SK-N-SH (cell line): ENCODE results near the gene SLC1A3. TPM values are rescaled to one million over a fixed set of nuclear protein-coding genes. Genes with fewer than 3 reads are reported as not detected.

Experiments
- CTCF ChIA-PET: fragments of 300-600, 350-600 bp; formaldehyde crosslinking; extraction: SDS; loops from one replicate; lab custom pipeline; 2021; lab: Yijun Ruan, JAX
- POLR2A ChIA-PET: fragments of 350-600 bp; sonication (Branson Sonifier 250); formaldehyde crosslinking; extraction: SDS; loops from one replicate; lab custom pipeline; 2020; ENCODE audit warnings: antibody characterized with exemption, inconsistent platforms; lab: Yijun Ruan, JAX
- DNase-seq: peaks from one replicate; pipeline ENCODE4 v3.0.0; 2012
- H2AFZ ChIP-seq: fragments of 200-600 bp; sonication (generic); 2 replicates; pipeline ENCODE4 v1.8.1; 2016; ENCODE audit warnings: antibody characterized with exemption, mild to moderate bottlenecking, low read depth
- H3F3A ChIP-seq: fragments of 200-600 bp; sonication (generic); replicated peaks from 2 replicates; pipeline ENCODE3; 2016; ENCODE audit warnings: antibody characterized with exemption, mild to moderate bottlenecking; ENCODE audit not compliant: insufficient read depth
- H3K27ac ChIP-seq, 2 experiments: fragments of 200-500 bp in 1 of 2; fragments of 200-600 bp in 1 of 2; sonication (Bioruptor generic) in 1 of 2; sonication (generic), shearing (Covaris generic) in 1 of 2; 2 replicates each; pipeline versions ENCODE4 v1.5.1 to v1.6.1; 2014 to 2016; ENCODE audit warnings: low read depth in 2 of 2, inconsistent platforms in 1 of 2, low read length in 1 of 2, mild to moderate bottlenecking in 1 of 2, mixed read lengths in 1 of 2
- H3K27me3 ChIP-seq: fragments of 200-600 bp; sonication (generic), shearing (Covaris generic); 2 replicates; pipeline ENCODE4 v1.6.1; 2016; ENCODE audit warnings: mixed run types; ENCODE audit not compliant: insufficient read depth
- H3K36me3 ChIP-seq, 2 experiments: fragments of 200-500 bp in 1 of 2; fragments of 200-600 bp in 1 of 2; sonication (Bioruptor generic) in 1 of 2; sonication (generic) in 1 of 2; replicated peaks in 1 of 2; 2 replicates each; pipeline versions ENCODE3 to v1.5.1; 2014 to 2016; ENCODE audit warnings: low read length in 1 of 2, mild to moderate bottlenecking in 1 of 2; ENCODE audit not compliant: insufficient read depth in 2 of 2, control insufficient read depth in 1 of 2
- H3K4me1 ChIP-seq, 2 experiments: fragments of 200-500 bp in 1 of 2; fragments of 200-600 bp in 1 of 2; sonication (Bioruptor generic) in 1 of 2; sonication (generic), shearing (Covaris generic) in 1 of 2; 2 replicates each; pipeline versions ENCODE4 v1.5.1 to v1.6.1; 2014 to 2016; ENCODE audit warnings: low read depth in 1 of 2, low read length in 1 of 2, mixed run types in 1 of 2; ENCODE audit not compliant: insufficient read depth in 2 of 2, control insufficient read depth in 1 of 2
- H3K4me2 ChIP-seq: fragments of 200-600 bp; sonication (generic), shearing (Covaris generic); 2 replicates; pipeline ENCODE4 v1.6.1; 2017; ENCODE audit warnings: mixed run types
- H3K4me3 ChIP-seq, 2 experiments: fragments of 200-500 bp in 1 of 2; fragments of 200-600 bp in 1 of 2; sonication (Bioruptor generic) in 1 of 2; sonication (generic), shearing (Covaris generic) in 1 of 2; 2 replicates each; pipeline versions ENCODE4 v1.5.1 to v1.8.1; 2014 to 2016; ENCODE audit warnings: low read depth in 2 of 2, inconsistent platforms in 1 of 2, low read length in 1 of 2, mild to moderate bottlenecking in 1 of 2, mixed read lengths in 1 of 2, moderate library complexity in 1 of 2
- H3K79me2 ChIP-seq: fragments of 200-600 bp; sonication (generic); 2 replicates; pipeline ENCODE4 v1.8.1; 2017; ENCODE audit warnings: mild to moderate bottlenecking; ENCODE audit not compliant: insufficient read depth
- H3K9ac ChIP-seq: fragments of 200-600 bp; sonication (generic); 2 replicates; pipeline ENCODE4 v1.6.1; 2017; ENCODE audit warnings: mixed run types
- H3K9me2 ChIP-seq: fragments of 200-600 bp; sonication (generic); 2 replicates; pipeline ENCODE4 v1.6.1; 2017; ENCODE audit warnings: mixed run types
- H3K9me3 ChIP-seq: fragments of 200-600 bp; sonication (generic); 2 replicates; pipeline ENCODE4 v1.6.1; 2017; ENCODE audit warnings: mixed run types, mild to moderate bottlenecking, moderate library complexity
- H4K20me1 ChIP-seq: fragments of 200-600 bp; sonication (generic); 2 replicates; pipeline ENCODE4 v1.6.1; 2017; ENCODE audit warnings: mild to moderate bottlenecking, mixed run types; ENCODE audit not compliant: insufficient read depth
- ELF1 ChIP-seq: IDR thresholded peaks from 2 replicates; pipeline ENCODE4 v1.4.0; 2012
- EP300 ChIP-seq, 2 experiments: IDR thresholded peaks; 2 replicates each; pipeline versions ENCODE4 v1.4.0 to v1.6.1; 2012; ENCODE audit warnings: borderline replicate concordance in 1 of 2, low read depth in 1 of 2, low read length in 1 of 2
- EZH2phosphoT487 ChIP-seq: fragments of 200-600 bp; sonication (generic); IDR thresholded peaks from 2 replicates; pipeline ENCODE4 v1.6.1; 2017; ENCODE audit warnings: low read depth, mixed run types, mild to moderate bottlenecking, antibody characterized with exemption, moderate library complexity, borderline replicate concordance
- FOSL2 ChIP-seq: IDR thresholded peaks from 2 replicates; pipeline ENCODE4 v1.4.0; 2012; ENCODE audit warnings: low read depth, mild to moderate bottlenecking, moderate library complexity, borderline replicate concordance
- FOXJ3 ChIP-seq: sonication (generic); formaldehyde crosslinking; IDR thresholded peaks from 2 replicates; pipeline ENCODE4 v1.5.1; 2020; ENCODE audit warnings: mild to moderate bottlenecking, missing genetic modification reagents
- FOXM1 ChIP-seq: IDR thresholded peaks from 2 replicates; pipeline ENCODE4 v1.4.0; 2012; ENCODE audit warnings: low read depth, mild to moderate bottlenecking
- JUND ChIP-seq: IDR thresholded peaks from 2 replicates; pipeline ENCODE4 v1.4.0; 2012
- MEF2A ChIP-seq: IDR thresholded peaks from 2 replicates; pipeline ENCODE4 v1.4.0; 2012; ENCODE audit warnings: low read depth, borderline replicate concordance
- MXI1 ChIP-seq: IDR thresholded peaks from 2 replicates; pipeline ENCODE4 v1.6.1; 2012; ENCODE audit warnings: mild to moderate bottlenecking, low read depth, low read length, improper control_type of control experiment
- NFIC ChIP-seq: IDR thresholded peaks from 2 replicates; pipeline ENCODE4 v1.4.0; 2012; ENCODE audit warnings: borderline replicate concordance
- PBX3 ChIP-seq: IDR thresholded peaks from 2 replicates; pipeline ENCODE4; 2012
- RAD21 ChIP-seq: IDR thresholded peaks from 2 replicates; pipeline ENCODE4 v1.6.1; 2012; ENCODE audit warnings: mild to moderate bottlenecking, low read length
- RCOR1 ChIP-seq: fragments of 150-350 bp; IDR thresholded peaks from 2 replicates; pipeline ENCODE4 v1.6.1; 2017; ENCODE audit warnings: antibody characterized with exemption, low read length
- REST ChIP-seq: IDR thresholded peaks from 2 replicates; pipeline ENCODE4 v1.6.1; 2012; ENCODE audit warnings: mild to moderate bottlenecking, low read depth, low read length, moderate library complexity
- RFX5 ChIP-seq: IDR thresholded peaks from 2 replicates; pipeline ENCODE4 v1.6.1; 2012; ENCODE audit warnings: mild to moderate bottlenecking, improper control_type of control experiment, low read length
- RXRA ChIP-seq: IDR thresholded peaks from 2 replicates; pipeline ENCODE4 v1.4.0; 2012; ENCODE audit warnings: low read depth, mild to moderate bottlenecking, borderline replicate concordance
- SIN3A ChIP-seq: IDR thresholded peaks from 2 replicates; pipeline ENCODE4 v1.6.1; 2012; ENCODE audit warnings: low read depth, mild to moderate bottlenecking, low read length, moderate library complexity, borderline replicate concordance
- SMC3 ChIP-seq: IDR thresholded peaks from 2 replicates; pipeline ENCODE4 v1.6.1; 2012; ENCODE audit warnings: low read depth, low read length, improper control_type of control experiment
- TAF1 ChIP-seq: IDR thresholded peaks from 2 replicates; pipeline ENCODE4 v1.6.1; 2012; ENCODE audit warnings: low read depth, mild to moderate bottlenecking, low read length, moderate library complexity, borderline replicate concordance
- TCF12 ChIP-seq: IDR thresholded peaks from 2 replicates; pipeline ENCODE4 v1.4.0; 2012
- YY1 ChIP-seq: IDR thresholded peaks from 2 replicates; pipeline ENCODE4 v1.4.0; 2012; ENCODE audit warnings: low read depth, mild to moderate bottlenecking
- WGBS: methylation state at CpG from one replicate; pipeline ENCODE4 v1.1.6; 2017; ENCODE audit warnings: low lambda C conversion rate; 5-methylcytosine and 5-hydroxymethylcytosine counted together
- polyA plus RNA-seq, 3 experiments: library from polyadenylated mRNA; depleted of rRNA; stranded (reverse); fragments of >200 nt; gene quantifications; 2 replicates each; pipeline ENCODE4 v1.2.3, GENCODE V29; 2012
- TF ChIP-seq, protein P1 (sequence below): IDR thresholded peaks from 2 replicates; pipeline ENCODE4 v1.4.0; 2012; ENCODE audit warnings: low read depth

Gene SLC1A3
- polyA plus RNA-seq, 1 of the 3 experiments (the other 2 are of a cell fraction) = not detected

DNA sequence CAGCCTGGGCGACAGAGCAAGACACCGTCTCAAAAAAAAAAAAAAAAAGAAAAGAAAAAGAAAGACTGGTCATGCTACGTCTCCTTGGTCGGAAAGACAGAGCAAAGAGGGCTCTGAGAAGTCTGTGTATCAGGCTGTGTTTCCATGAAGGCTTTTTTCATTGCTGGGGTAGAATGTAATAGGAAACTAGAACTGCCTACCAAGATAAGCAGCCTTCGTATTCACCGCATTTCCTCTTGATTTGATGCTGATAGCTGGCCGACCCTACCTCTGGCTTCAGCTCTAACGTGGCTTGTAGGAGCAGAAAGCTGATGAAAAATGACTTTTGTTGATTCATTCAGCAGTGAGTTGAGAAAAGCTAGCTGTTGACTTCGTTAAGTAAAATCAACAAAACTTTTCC lies 17.4 kb downstream of the SLC1A3 start:
- Histone ChIP-seq H3K36me3 (no peaks in the 10 kb centered on the region), H2AFZ (no peak overlapping the region)
- TF ChIP-seq RXRA (no peak), ELF1 (no peak), RAD21 (no peak), TAF1 (no peak), JUND (no peak), SMC3 (no peak), EP300 (IDR thresholded peaks at IDR 0.05; ENCODE audit: borderline replicate concordance in 1 of 2, low read depth in 1 of 2, low read length in 1 of 2) (no peak), REST (no peak), RCOR1 (no peak)
- TF ChIP-seq, all 33 proteins: peak for 0
- no peaks in the 10 kb centered on the region for H3K79me2 ChIP-seq
- DNase-seq = no peak
- POLR2A ChIA-PET = no interaction called here
- H3K4me1 ChIP-seq = no peaks in the 10 kb centered on the region
- H3K4me2 ChIP-seq = no peak overlapping the region
- H4K20me1 ChIP-seq = no peaks in the 10 kb centered on the region
- H3K9me3 ChIP-seq = no peaks in the 10 kb centered on the region
- H3K4me3 ChIP-seq = no peak overlapping the region
- H3F3A ChIP-seq = no peaks in the 10 kb centered on the region
- 7% methylated on average over 8 of the region's 9 CpGs for WGBS
- no peak overlapping the region for H3K27ac ChIP-seq
- CTCF ChIA-PET = interaction anchor here (1.7 kb wide), 1 partner anchor 11 kb away, joined by 7 read pairs; no protein-coding TSS in a partner anchor
- no peaks in the 10 kb centered on the region for H3K9me2 ChIP-seq
- H3K9ac ChIP-seq = no peak overlapping the region
- H3K27me3 ChIP-seq = peaks cover 12% of the 10 kb centered on the region; the same call in 1 of the 2 replicates

DNA sequence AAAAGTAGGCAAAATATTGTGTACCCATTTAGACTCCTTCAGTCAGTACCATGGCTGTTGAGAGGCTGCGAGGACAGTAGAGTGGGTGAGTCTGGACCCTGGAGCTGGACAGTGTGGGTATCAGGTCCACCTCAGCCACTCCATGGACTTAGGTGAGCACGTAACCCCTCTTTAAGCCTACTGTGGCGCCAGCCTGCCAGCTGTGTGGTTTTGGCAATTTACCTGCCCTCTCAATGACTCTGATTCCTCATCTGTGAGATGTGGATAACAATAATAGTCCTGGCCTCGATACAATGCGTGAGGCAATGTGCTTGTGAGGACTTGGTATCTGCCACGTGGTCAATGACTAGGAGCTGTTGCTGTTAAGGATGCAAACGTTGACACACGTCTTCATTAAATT lies 17.9 kb downstream of the SLC1A3 start:
- CTCF ChIA-PET = interaction anchor here (1.7 kb wide), 1 partner anchor 11 kb away, joined by 7 read pairs; no protein-coding TSS in a partner anchor
- H3K4me2 ChIP-seq = no peak overlapping the region
- no peak overlapping the region for H3K27ac ChIP-seq

More for the DNA sequence above, 17.9 kb downstream of the SLC1A3 start:
- Histone ChIP-seq H3K9ac (no peak overlapping the region), H3F3A (no peaks in the 10 kb centered on the region), H4K20me1 (no peaks in the 10 kb centered on the region), H3K27me3 (peaks cover 9% of the 10 kb centered on the region; the same call in 1 of the 2 replicates), H2AFZ (no peak overlapping the region), H3K36me3 (no peaks in the 10 kb centered on the region), H3K9me2 (no peaks in the 10 kb centered on the region), H3K9me3 (no peaks in the 10 kb centered on the region), H3K4me1 (no peaks in the 10 kb centered on the region), H3K79me2 (no peaks in the 10 kb centered on the region), H3K4me3 (no peak overlapping the region)
- TF ChIP-seq MEF2A = no peak
- TF ChIP-seq RCOR1 = no peak
- no peak for TF ChIP-seq YY1
- TF ChIP-seq RAD21 = no peak
- no peak for TF ChIP-seq FOXJ3
- TF ChIP-seq MXI1 = no peak
- TF ChIP-seq, protein P1, sequence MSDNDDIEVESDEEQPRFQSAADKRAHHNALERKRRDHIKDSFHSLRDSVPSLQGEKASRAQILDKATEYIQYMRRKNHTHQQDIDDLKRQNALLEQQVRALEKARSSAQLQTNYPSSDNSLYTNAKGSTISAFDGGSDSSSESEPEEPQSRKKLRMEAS = no peak
- TF ChIP-seq FOSL2 = no peak
- no peak for TF ChIP-seq TCF12
- TF ChIP-seq SIN3A = no peak
- TF ChIP-seq EZH2phosphoT487 = no peak
- TF ChIP-seq PBX3 = no peak
- TF ChIP-seq RFX5 = no peak
- TF ChIP-seq NFIC = no peak
- TF ChIP-seq SMC3 = no peak
- no peak for TF ChIP-seq RXRA
- TF ChIP-seq ELF1 = no peak
- no peak for TF ChIP-seq FOXM1
- DNase-seq = no peak
- POLR2A ChIA-PET = no interaction called here
- 4% methylated on average over 8 of the region's 8 CpGs for WGBS
